ENCODE measurements around the gene ANKRD36C.
"Not testable (repeated sequence)": the region's sequence is repeated elsewhere in the genome, so short reads cannot be mapped to it uniquely, and the experiment has no call there.

The ANKRD36C gene

DNA sequence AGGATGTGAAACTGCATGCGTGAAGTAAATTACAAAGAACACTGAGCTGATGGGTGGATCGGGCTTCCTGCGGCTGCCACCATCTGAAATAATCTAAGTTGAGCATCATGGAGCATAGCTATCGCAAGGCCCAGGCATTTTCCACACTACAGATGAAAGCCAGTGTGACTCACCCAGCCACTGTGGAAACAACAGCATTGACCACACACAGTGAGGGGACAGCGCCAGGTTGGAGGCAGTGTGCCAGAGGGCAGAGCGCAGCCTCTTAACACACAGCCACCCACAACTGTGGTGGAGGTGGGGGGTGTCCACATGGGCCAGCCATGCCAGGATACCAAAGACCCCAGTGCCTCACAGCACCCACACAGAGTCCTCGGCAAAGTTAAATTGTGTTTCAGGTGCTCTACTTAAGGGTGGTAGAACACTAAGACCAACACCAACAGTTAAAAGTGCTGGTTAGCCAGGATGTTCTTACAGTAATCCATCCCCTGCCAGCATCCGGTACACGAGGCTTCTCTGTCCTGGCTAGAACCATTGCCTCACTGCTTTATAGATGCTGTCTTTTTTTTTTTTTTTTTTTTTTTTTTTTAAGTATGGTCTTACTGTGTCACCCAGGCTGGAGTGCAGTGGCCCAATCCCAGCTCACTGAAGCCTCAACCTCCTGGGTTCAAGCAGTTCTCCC is 28.4 kb upstream of the ANKRD36C start:
- not testable (repeated sequence) for H3K9me3 ChIP-seq (ENCODE audit: control insufficient read depth, low read length); H3K4me1 ChIP-seq (ENCODE audit: control insufficient read depth, insufficient read depth, low read length); H3K27me3 ChIP-seq (ENCODE audit: control insufficient read depth, insufficient read depth, low read length); H3K4me3 ChIP-seq (ENCODE audit: low read length); H3K9ac ChIP-seq (ENCODE audit: low read length); H3K36me3 ChIP-seq (ENCODE audit: control insufficient read depth, insufficient read depth, low read length)

DNA sequence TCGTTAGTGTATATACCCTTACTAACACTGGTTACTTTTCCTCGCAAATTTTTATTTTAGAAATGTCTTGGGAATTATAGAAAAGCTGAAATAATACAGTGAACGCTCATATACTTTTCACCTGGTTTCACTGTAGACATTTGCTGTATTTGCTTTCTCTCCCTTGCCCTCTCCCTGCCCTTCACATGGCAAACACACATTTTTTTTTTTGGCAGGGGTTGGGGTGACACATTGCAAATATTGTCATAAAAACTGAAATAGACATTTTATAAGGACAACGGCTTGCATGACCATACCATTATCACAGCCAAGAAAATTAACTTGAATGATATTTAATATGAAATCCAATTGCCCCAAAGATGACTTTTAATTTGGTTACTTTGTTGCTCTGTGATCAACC is 24.7 kb upstream of the ANKRD36C start:
- H3K4me1 ChIP-seq (ENCODE audit: control insufficient read depth, insufficient read depth, low read length); H3K36me3 ChIP-seq (ENCODE audit: control insufficient read depth, insufficient read depth, low read length); H3K4me3 ChIP-seq (ENCODE audit: low read length); H3K27me3 ChIP-seq (ENCODE audit: control insufficient read depth, insufficient read depth, low read length); H3K9me3 ChIP-seq (ENCODE audit: control insufficient read depth, low read length); H3K9ac ChIP-seq (ENCODE audit: low read length): not testable (repeated sequence)

DNA sequence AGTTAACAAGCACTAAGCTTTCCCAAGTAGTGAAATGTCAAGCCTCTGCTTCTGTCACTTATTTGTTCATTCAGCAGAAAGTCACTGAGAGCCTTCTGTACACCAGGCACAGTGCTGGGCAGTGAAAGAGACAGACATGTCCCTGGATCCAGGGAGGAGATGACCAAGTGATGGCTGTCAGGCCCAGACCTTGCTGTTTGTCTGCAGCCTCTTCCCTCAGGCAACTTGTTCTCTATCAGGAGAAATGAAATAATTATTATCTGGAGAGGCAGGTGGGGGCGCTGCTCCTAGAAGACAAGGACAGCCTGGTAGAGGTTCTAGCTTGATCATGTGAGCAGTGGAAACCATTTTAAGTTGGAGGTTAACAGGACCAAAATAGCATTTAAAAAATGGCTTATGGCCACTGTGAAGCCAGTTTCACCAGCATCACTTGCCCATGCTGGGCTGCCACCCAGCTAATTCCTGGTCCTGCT is 21.2 kb upstream of the ANKRD36C start:
- H3K27me3 ChIP-seq (ENCODE audit: control insufficient read depth, insufficient read depth, low read length); H3K9ac ChIP-seq (ENCODE audit: low read length); H3K4me3 ChIP-seq (ENCODE audit: low read length); H3K36me3 ChIP-seq (ENCODE audit: control insufficient read depth, insufficient read depth, low read length); H3K9me3 ChIP-seq (ENCODE audit: control insufficient read depth, low read length); H3K4me1 ChIP-seq (ENCODE audit: control insufficient read depth, insufficient read depth, low read length): not testable (repeated sequence)

DNA sequence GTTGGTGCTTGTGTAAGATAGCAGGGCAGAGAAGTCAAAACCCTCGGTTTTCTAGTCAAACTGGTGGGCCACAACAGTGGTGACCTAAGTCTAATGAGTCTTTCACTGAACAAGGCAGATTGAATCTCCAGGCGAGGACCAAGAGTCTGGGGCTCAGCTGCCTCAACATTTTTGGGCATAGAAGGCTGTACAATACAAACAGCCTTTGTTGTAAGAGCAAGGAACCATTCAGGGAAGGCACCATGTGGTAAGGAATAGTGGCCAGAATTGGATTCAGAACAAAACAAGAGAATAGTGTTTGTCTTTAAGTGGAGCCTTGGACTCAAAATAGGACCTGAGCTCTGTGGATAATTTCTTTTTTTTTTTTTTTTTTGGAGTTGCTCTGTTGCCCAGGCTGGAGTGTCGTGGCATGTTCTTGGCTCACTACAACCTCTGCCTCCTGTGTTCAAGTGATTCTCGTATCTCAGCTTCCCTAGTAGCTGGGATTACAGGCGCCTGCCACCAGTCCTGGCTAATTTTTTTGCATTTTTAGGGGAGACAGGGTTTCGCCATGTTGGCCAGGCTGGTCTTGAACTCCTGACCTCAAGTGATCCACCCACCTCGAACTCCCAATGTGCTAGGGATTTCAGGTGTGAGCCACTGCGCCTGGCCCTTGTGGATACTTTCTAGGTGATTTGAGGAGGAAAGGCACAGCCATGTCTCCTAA is 20.6 kb upstream of the ANKRD36C start:
- H3K4me1 ChIP-seq (ENCODE audit: control insufficient read depth, insufficient read depth, low read length); H3K9ac ChIP-seq (ENCODE audit: low read length); H3K4me3 ChIP-seq (ENCODE audit: low read length); H3K9me3 ChIP-seq (ENCODE audit: control insufficient read depth, low read length); H3K36me3 ChIP-seq (ENCODE audit: control insufficient read depth, insufficient read depth, low read length); H3K27me3 ChIP-seq (ENCODE audit: control insufficient read depth, insufficient read depth, low read length): not testable (repeated sequence)

DNA sequence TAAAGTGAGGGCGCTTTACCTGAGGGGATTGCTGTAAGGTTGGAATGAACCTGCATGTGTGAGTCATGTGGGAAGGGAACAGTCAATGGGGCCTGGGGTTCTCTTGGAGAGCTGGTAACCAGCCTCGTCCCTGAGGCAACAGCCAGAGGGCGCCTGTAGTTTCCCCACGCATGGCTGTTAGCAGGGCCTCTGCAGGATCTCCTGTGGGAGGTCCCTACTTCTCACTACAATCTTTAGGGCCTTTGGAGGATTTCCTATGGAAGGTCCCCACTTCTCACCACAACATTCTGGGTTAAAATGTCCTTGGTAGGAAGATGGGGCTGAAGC is 19.5 kb upstream of the ANKRD36C start:
- not testable (repeated sequence) for H3K27me3 ChIP-seq (ENCODE audit: control insufficient read depth, insufficient read depth, low read length); H3K9ac ChIP-seq (ENCODE audit: low read length); H3K36me3 ChIP-seq (ENCODE audit: control insufficient read depth, insufficient read depth, low read length); H3K4me3 ChIP-seq (ENCODE audit: low read length); H3K9me3 ChIP-seq (ENCODE audit: control insufficient read depth, low read length); H3K4me1 ChIP-seq (ENCODE audit: control insufficient read depth, insufficient read depth, low read length)

DNA sequence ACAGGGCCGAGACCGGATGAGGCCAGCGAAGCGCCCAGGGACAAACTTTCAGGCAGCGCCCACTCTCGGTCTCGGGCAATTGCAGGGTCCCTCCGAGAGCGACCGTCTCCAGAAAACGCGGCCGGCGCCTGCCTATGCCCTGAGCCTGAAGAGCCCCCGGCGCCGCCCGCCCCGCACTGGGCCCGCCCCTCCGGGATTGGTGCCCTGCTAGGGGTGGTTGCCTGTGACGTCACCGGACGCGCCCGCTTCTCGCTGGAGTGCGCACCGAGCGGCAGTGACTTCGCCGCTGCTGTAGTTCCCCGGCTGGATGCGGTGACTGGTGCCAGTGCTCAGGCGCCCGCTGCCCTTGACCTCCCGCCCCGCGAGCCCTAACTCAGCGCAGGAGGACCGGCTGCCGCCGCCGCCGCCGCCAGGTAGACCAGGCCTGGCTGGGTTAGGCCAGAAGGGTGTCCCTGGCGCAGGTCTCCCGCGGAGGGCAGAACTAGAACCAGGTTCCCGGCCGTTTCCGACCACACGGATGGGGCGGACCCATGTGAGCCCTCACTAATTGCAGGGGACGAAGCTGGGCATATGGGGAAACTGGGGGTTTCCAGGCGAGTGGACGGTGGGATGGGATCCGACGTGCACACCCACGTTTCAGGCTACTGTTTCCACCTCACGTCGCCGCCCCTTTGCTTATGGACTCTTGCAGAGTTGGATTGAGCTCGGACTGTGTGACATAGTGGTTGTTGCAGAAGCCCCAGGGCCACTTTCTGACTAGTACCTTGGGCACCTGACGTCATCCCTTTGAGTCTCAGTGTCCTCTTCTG is 18.9 kb upstream of the ANKRD36C start:
- not testable (repeated sequence) for H3K4me3 ChIP-seq (ENCODE audit: low read length); H3K36me3 ChIP-seq (ENCODE audit: control insufficient read depth, insufficient read depth, low read length); H3K27me3 ChIP-seq (ENCODE audit: control insufficient read depth, insufficient read depth, low read length); H3K4me1 ChIP-seq (ENCODE audit: control insufficient read depth, insufficient read depth, low read length); H3K9me3 ChIP-seq (ENCODE audit: control insufficient read depth, low read length)
- H3K9ac ChIP-seq (ENCODE audit: low read length), result peak overlapping the region; percentile 33

DNA sequence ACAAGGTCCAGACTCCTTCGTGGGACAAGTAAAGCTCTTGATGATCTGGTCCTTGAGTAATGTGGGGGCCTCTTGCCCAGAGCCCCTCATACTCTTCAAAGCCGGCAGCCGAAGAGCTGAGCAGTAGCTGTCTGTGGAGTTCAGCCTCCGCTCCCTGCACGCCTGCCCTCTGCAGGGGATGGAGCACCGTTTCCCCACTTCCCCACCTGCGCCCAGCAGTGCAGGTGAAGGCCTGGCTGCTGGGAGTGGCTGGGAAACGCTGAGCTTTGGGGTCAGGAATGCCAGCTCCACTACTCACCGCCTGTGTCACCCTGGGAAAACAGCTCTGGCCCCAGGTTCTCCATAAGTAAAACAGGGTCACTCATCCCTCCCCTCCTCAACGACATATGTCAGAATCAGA is 18.2 kb upstream of the ANKRD36C start:
- peak overlapping the region; percentile 33 for H3K9ac ChIP-seq (ENCODE audit: low read length)
- H3K9me3 ChIP-seq (ENCODE audit: control insufficient read depth, low read length); H3K4me3 ChIP-seq (ENCODE audit: low read length); H3K27me3 ChIP-seq (ENCODE audit: control insufficient read depth, insufficient read depth, low read length); H3K36me3 ChIP-seq (ENCODE audit: control insufficient read depth, insufficient read depth, low read length); H3K4me1 ChIP-seq (ENCODE audit: control insufficient read depth, insufficient read depth, low read length): not testable (repeated sequence)

DNA sequence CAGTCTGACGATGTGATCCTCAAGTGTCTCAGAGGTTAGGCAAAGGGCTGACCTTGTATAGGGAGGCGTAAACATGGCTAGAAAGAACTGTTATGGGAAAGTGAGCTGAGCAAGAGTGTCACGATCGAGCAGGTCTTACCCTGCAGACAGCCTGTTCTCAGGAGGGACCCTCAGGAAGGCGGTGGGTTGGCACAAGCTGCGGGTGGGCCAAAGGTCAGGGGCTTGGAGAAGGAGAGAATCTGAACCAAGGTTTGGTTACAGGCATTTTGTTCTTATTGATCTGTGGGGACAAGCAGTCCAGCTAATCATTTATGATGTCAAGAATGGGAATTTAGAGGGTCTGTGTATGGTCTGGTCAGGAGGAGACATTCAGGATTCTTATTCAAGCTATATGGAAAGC is 16.4 kb upstream of the ANKRD36C start:
- not testable (repeated sequence) for H3K9me3 ChIP-seq (ENCODE audit: control insufficient read depth, low read length); H3K4me3 ChIP-seq (ENCODE audit: low read length); H3K9ac ChIP-seq (ENCODE audit: low read length); H3K36me3 ChIP-seq (ENCODE audit: control insufficient read depth, insufficient read depth, low read length); H3K27me3 ChIP-seq (ENCODE audit: control insufficient read depth, insufficient read depth, low read length); H3K4me1 ChIP-seq (ENCODE audit: control insufficient read depth, insufficient read depth, low read length)

DNA sequence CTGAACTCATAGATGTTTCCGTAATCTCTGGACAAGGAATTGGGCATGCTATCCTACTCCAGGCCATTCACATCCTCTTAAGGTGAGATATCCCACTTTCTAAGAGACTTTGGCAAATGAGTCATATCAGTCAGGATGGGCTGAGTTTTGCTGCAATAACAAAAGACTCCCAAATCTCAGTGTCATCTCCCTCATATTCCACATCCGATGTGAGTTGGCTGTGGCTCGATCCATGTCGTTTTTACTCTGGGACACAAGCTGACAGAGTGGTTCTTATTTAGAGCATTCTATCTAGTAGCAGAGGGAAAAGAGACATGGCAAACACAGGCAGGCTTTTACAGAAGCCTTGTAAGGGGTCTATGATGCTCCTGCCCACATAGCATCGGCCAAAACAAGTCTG is 14.6 kb upstream of the ANKRD36C start:
- not testable (repeated sequence) for H3K9me3 ChIP-seq (ENCODE audit: control insufficient read depth, low read length); H3K9ac ChIP-seq (ENCODE audit: low read length); H3K4me1 ChIP-seq (ENCODE audit: control insufficient read depth, insufficient read depth, low read length); H3K27me3 ChIP-seq (ENCODE audit: control insufficient read depth, insufficient read depth, low read length); H3K36me3 ChIP-seq (ENCODE audit: control insufficient read depth, insufficient read depth, low read length); H3K4me3 ChIP-seq (ENCODE audit: low read length)

DNA sequence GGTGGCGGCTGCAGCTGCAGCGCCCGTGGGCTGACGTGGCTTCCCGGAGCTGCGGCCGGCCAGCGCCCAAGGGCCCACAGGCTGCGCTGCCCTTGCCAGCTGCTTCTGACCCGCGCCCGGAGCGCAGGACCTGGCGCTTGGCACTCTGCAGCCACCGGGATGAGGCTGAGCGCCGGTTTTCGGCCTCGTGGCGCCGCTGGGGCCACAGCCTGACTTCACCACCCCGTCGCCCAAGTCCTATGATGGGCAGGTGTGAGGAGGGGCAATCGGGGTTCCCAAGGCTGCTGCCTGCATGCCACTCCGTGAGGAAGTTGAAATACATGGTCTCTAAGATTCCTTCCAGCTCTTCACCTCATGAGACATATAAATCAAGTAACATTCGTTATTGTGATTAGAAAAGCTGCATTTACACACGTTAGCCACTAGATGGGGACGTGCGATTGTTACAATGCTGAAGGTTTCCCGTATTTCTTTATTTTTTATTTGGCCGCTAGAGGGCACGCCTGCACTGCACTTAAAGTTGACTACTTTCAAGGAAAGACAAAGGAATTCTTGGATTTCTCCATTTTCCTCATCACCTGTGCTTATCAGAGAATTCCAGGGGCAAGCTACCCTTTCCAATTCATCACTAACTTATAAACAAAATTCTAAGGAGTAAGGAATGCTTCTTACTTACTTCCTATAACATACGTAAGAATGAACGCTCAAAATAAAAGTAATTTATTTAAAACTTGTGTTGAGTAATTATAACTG is 1.1 kb upstream of the ANKRD36C start:
- H3K9ac ChIP-seq (ENCODE audit: low read length), result peak overlapping the region; percentile 87
- H3K4me3 ChIP-seq (ENCODE audit: low read length), result peak overlapping the region; percentile 77
- not testable (repeated sequence) for H3K36me3 ChIP-seq (ENCODE audit: control insufficient read depth, insufficient read depth, low read length); H3K4me1 ChIP-seq (ENCODE audit: control insufficient read depth, insufficient read depth, low read length); H3K27me3 ChIP-seq (ENCODE audit: control insufficient read depth, insufficient read depth, low read length); H3K9me3 ChIP-seq (ENCODE audit: control insufficient read depth, low read length)

DNA sequence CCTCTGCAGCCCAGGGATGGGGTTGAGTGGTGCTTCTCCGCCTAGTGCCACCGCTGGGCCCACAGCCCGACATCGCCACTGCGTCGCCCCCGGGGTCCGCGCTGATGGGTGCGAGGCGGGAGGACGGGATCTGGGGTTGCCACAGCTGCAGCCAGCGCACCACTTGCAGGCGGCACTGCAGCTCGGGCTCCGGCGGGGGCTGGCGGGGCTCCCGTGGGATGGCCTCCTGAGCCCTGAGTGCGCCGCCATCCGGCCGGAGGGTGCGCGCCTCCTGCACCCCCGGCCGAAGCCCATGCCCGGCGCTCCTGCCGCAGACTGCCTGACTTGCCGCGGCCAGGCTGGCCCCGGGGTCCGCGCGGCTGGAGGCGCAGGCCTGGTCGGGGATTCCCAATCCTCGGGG is 478 bp upstream of the ANKRD36C start:
- peak overlapping the region; percentile 87 for H3K9ac ChIP-seq (ENCODE audit: low read length)
- H3K4me1 ChIP-seq (ENCODE audit: control insufficient read depth, insufficient read depth, low read length); H3K27me3 ChIP-seq (ENCODE audit: control insufficient read depth, insufficient read depth, low read length); H3K9me3 ChIP-seq (ENCODE audit: control insufficient read depth, low read length); H3K4me3 ChIP-seq (ENCODE audit: low read length); H3K36me3 ChIP-seq (ENCODE audit: control insufficient read depth, insufficient read depth, low read length): not testable (repeated sequence)

DNA sequence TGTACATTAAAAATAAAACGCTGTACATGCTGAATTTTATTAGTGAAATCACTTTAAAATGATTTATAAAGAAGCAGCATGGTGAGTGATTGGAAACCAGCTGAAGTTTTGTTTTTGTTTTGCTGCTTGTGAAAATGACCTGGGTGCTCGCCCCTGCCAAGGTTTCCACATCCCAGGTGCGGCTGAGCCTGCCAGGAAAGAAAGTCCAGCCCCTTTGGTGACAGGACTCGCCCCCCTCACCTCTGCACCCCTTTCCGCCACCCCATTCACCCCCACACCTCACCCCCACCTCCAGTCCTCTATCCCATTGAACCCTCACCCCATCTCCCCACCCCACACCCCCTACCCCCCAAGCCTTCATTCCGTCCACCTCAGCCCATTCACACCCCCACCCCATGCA is 740 bp downstream of the ANKRD36C start:
- not testable (repeated sequence) for H3K27me3 ChIP-seq (ENCODE audit: control insufficient read depth, insufficient read depth, low read length); H3K36me3 ChIP-seq (ENCODE audit: control insufficient read depth, insufficient read depth, low read length); H3K4me1 ChIP-seq (ENCODE audit: control insufficient read depth, insufficient read depth, low read length); H3K4me3 ChIP-seq (ENCODE audit: low read length); H3K9me3 ChIP-seq (ENCODE audit: control insufficient read depth, low read length)
- peak overlapping the region; percentile 28 for H3K9ac ChIP-seq (ENCODE audit: low read length)
